GM12878 (cell line): ENCODE data around the gene PBOV1. TPM values are rescaled to one million over a fixed set of nuclear protein-coding genes. Genes with fewer than 3 reads are reported as not detected.

Experiments used
- ATAC-seq: fragments of 200-7000 bp; cut with Tn5 transposase; 3 replicates; pipeline ENCODE4 v1.9.1; 2020; ENCODE audit warnings: mild to moderate bottlenecking, moderate library complexity
- BruUV-seq: library from RNA; stranded (reverse); fragments of 400-500 nt; replicated peaks from 2 replicates; lab custom pipeline; 2021; lab: Mats Ljungman, UMichigan
- CTCF ChIA-PET: fragments of 300-600 bp; sonication (Branson Sonifier 250); formaldehyde crosslinking; extraction: SDS; loops from one replicate; lab custom pipeline; 2021; ENCODE audit warnings: inconsistent platforms; lab: Yijun Ruan, JAX
- POLR2A ChIA-PET: fragments of 350-600 bp; formaldehyde crosslinking; extraction: SDS; loops from one replicate; lab custom pipeline; 2021; ENCODE audit warnings: inconsistent platforms; lab: Charles Lee
- RAD21 ChIA-PET: fragments of 300-600 bp; sonication (Branson Sonifier 250); formaldehyde crosslinking; loops from one replicate; lab custom pipeline; 2023; ENCODE audit warnings: antibody characterized with exemption; ENCODE audit not compliant: unreplicated experiment; lab: Charles Lee
- SMC1A ChIA-PET: fragments of 300-600 bp; sonication (Branson Sonifier 250); formaldehyde crosslinking; loops from one replicate; lab custom pipeline; 2023; ENCODE audit not compliant: unreplicated experiment, uncharacterized antibody; lab: Charles Lee
- DNase-seq: peaks from one replicate; pipeline ENCODE4 v3.0.0-alpha.2; 2011; ENCODE audit warnings: low read depth, low spot score
- FAIRE-seq: peaks from 3 replicates; lab custom pipeline; 2011; peaks lifted over from hg19 to GRCh38; lab: Jason Lieb, UNC
- H2AFZ ChIP-seq: 2 replicates; pipeline ENCODE4 v1.6.0; 2011; ENCODE audit warnings: low read depth, low read length, control low read depth; ENCODE audit not compliant: control insufficient read depth
- H3K27ac ChIP-seq: 2 replicates; pipeline ENCODE4 v1.5.1; 2011; ENCODE audit warnings: control low read depth; ENCODE audit not compliant: control insufficient read depth, insufficient read depth
- H3K27me3 ChIP-seq, 2 experiments: replicated peaks in 1 of 2; 2 replicates each; pipeline versions ENCODE4 v1.6.0 to v1.6.1; 2011; ENCODE audit warnings: low read length in 1 of 2; ENCODE audit not compliant: control insufficient read depth in 2 of 2, insufficient read depth in 2 of 2
- H3K36me3 ChIP-seq, 2 experiments: 2 replicates each; pipeline ENCODE4 v1.5.1; 2011; ENCODE audit warnings: low read length in 1 of 2; ENCODE audit not compliant: control insufficient read depth in 2 of 2, insufficient read depth in 2 of 2
- H3K4me1 ChIP-seq: 2 replicates; pipeline ENCODE4 v1.6.1; 2011; ENCODE audit warnings: mild to moderate bottlenecking, low read length, moderate library complexity, mixed read lengths; ENCODE audit not compliant: control insufficient read depth, insufficient read depth
- H3K4me2 ChIP-seq: 2 replicates; pipeline ENCODE4 v1.6.0; 2011; ENCODE audit warnings: control low read depth; ENCODE audit not compliant: control insufficient read depth, insufficient read depth
- H3K4me3 ChIP-seq: fragments of 200-600 bp; sonication (generic); 2 replicates; pipeline ENCODE4 v1.5.1; 2016
- H3K79me2 ChIP-seq: 2 replicates; pipeline ENCODE4 v1.6.0; 2011; ENCODE audit warnings: low read length; ENCODE audit not compliant: control insufficient read depth, insufficient read depth
- H3K9ac ChIP-seq: 2 replicates; pipeline ENCODE4 v1.8.0; 2011; ENCODE audit warnings: low read length, control low read depth, mixed read lengths; ENCODE audit not compliant: control insufficient read depth, insufficient read depth
- H3K9me3 ChIP-seq: replicated peaks from 3 replicates; pipeline ENCODE4 v1.5.1; 2011; ENCODE audit warnings: mild to moderate bottlenecking, low read length; ENCODE audit not compliant: control insufficient read depth, insufficient read depth
- H4K20me1 ChIP-seq: 2 replicates; pipeline ENCODE4 v1.6.0; 2011; ENCODE audit not compliant: control insufficient read depth, insufficient read depth
- ESRRA ChIP-seq: IDR thresholded peaks from 2 replicates; pipeline ENCODE4 v1.6.1; 2012; ENCODE audit warnings: mild to moderate bottlenecking, low read length, improper control_type of control experiment
- FOS ChIP-seq: IDR thresholded peaks from 3 replicates; pipeline ENCODE4 v1.6.1; 2011; ENCODE audit warnings: borderline replicate concordance; ENCODE audit not compliant: insufficient read length; ENCODE audit errors: extremely low read depth
- NFYA ChIP-seq: IDR thresholded peaks from 2 replicates; pipeline ENCODE4 v1.6.1; 2011; ENCODE audit warnings: low read depth, mild to moderate bottlenecking, low read length, improper control_type of control experiment, borderline replicate concordance
- NR2C2 ChIP-seq: IDR thresholded peaks from 2 replicates; pipeline ENCODE4 v1.6.1; 2011; ENCODE audit warnings: borderline replicate concordance, low read depth; ENCODE audit not compliant: control insufficient read depth, insufficient read length
- SPI1 ChIP-seq: IDR thresholded peaks from 2 replicates; pipeline ENCODE4 v1.6.1; 2011; ENCODE audit warnings: low read depth, mild to moderate bottlenecking, low read length, moderate library complexity, borderline replicate concordance; ENCODE audit not compliant: insufficient read depth
- YY1 ChIP-seq: IDR thresholded peaks from 2 replicates; pipeline ENCODE4 v1.6.1; 2011; ENCODE audit warnings: low read depth, mild to moderate bottlenecking, low read length
- WGBS: methylation state at CpG from one replicate; pipeline ENCODE4 v1.1.6; 2016; ENCODE audit warnings: low lambda C conversion rate; ENCODE audit not compliant: insufficient replicate concordance, insufficient coverage; ENCODE audit errors: missing lambda C conversion rate; 5-methylcytosine and 5-hydroxymethylcytosine counted together
- in situ Hi-C: fragments of 300-500 bp; cut with MboI; formaldehyde crosslinking; loops from 9 replicates; pipeline ENCODE4 v1.14.3; 2018; ENCODE audit warnings: mixed read lengths
- intact Hi-C: fragments of 100-400 bp; cut with micrococcal nuclease; formaldehyde crosslinking; loops from one replicate; pipeline ENCODE4 v1.14.2; 2022; ENCODE audit not compliant: unreplicated experiment
- polyA plus RNA-seq, 11 experiments: library from polyadenylated mRNA; depleted of rRNA in 4 of 11; unstranded in 6 of 11; stranded (reverse) in 5 of 11; fragments of >200 nt; fragmentation: Nextera tagmentation in 4 of 11; fragmentation: Illumina TruSeq in 1 of 11; extraction: Ambion mirVana in 4 of 11; extraction: Trizol in 1 of 11; gene quantifications; 1 replicate in 1 of 11; 2 replicates in 10 of 11; pipeline versions ENCODE4 v1.2.1 to v1.2.3, GENCODE V29; 2011 to 2016; ENCODE audit warnings: inconsistent platforms in 2 of 11, missing spikeins in 2 of 11, low read depth in 1 of 11
- total RNA-seq, 4 experiments: library from RNA; depleted of rRNA in 3 of 4; stranded (reverse); fragments of >200 nt in 3 of 4; fragmentation: Illumina TruSeq in 1 of 4; extraction: Trizol in 1 of 4; gene quantifications; 2 replicates each; pipeline versions ENCODE4 v1.2.1 to v1.2.3, GENCODE V29; 2013 to 2021
- TF ChIP-seq, protein P1 (sequence below): IDR thresholded peaks from 2 replicates; pipeline ENCODE4 v1.6.1; 2012; ENCODE audit warnings: low read depth, low read length, improper control_type of control experiment

The PBOV1 gene
- total and polyA plus RNA-seq, 10 of the 15 experiments (the other 5 are each of a cell fraction or from before 2014, with no cell fraction given), result not detected

DNA sequence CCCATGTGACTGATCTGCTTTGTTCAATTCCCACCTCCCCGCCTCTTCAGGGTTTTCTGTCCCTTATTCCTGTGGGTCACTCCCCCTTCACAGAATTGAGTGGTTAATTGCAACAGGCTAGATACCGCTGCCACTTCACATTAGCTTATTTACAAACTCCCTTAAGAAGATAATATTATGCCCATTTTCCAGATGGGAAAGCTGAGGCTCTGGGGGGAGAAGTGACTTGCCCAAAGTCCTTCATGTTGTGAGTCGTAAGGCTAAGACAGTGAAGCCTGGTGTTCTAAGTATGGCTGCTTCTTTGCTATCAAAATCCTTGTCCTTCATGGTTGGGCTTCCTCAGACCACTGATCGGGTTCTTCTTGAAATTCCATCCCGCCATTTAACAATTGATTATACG, 39.9 kb upstream of the PBOV1 start:
- no peaks in the 10 kb centered on the region for H3K79me2 ChIP-seq
- ChIA-PET SMC1A (interaction anchor here (0.6 to 1.2 kb wide), 2 partner anchors 47 to 133 kb away, joined by 3 read pairs; no protein-coding TSS in a partner anchor), CTCF (no interaction called here), RAD21 (no interaction called here)
- FAIRE-seq (no peak), DNase-seq (no peak), ATAC-seq (no peak)
- BruUV-seq, result no TSS peak
- no peak overlapping the region for H3K9ac ChIP-seq
- H3K4me3 ChIP-seq, result no peak overlapping the region
- no peaks in the 10 kb centered on the region for H3K36me3 ChIP-seq
- H3K27ac ChIP-seq, result no peak overlapping the region
- H3K9me3 ChIP-seq, result no peaks in the 10 kb centered on the region
- H3K4me1 ChIP-seq, result no peaks in the 10 kb centered on the region
- TF ChIP-seq NR2C2 (no peak), FOS (no peak), ESRRA (no peak), NFYA (no peak), SPI1 (no peak), YY1 (no peak)
- TF ChIP-seq, protein P1, sequence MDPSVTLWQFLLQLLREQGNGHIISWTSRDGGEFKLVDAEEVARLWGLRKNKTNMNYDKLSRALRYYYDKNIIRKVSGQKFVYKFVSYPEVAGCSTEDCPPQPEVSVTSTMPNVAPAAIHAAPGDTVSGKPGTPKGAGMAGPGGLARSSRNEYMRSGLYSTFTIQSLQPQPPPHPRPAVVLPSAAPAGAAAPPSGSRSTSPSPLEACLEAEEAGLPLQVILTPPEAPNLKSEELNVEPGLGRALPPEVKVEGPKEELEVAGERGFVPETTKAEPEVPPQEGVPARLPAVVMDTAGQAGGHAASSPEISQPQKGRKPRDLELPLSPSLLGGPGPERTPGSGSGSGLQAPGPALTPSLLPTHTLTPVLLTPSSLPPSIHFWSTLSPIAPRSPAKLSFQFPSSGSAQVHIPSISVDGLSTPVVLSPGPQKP, result no peak
- TF ChIP-seq, all 136 proteins: peak for 0
- Histone ChIP-seq H3K4me2 (no peak overlapping the region), H3K27me3 (peaks cover 0 to 2% of the 10 kb centered on the region in 2 experiments; a peak in 2 of 4 replicates), H4K20me1 (no peaks in the 10 kb centered on the region), H2AFZ (no peak overlapping the region)
- in situ Hi-C loops (no loop called here), intact Hi-C loops (no loop called here)
- WGBS, result 14% methylated on average over 6 of the region's 6 CpGs
- POLR2A ChIA-PET, result no interaction called here
